GM13976 (cell line): Measurements from ENCODE around the gene PXDN.

ENCODE experiments used
- DNase-seq: peaks from one replicate; pipeline ENCODE4 v3.0.0; 2012; ENCODE audit warnings: low spot score
- in situ Hi-C: fragments of 300-500 bp; cut with MboI; formaldehyde crosslinking; loops from one replicate; pipeline ENCODE4 v1.12.0; 2022; ENCODE audit warnings: low sequenced_read_pairs, mixed read lengths, inconsistent platforms; ENCODE audit not compliant: unreplicated experiment
- TF ChIP-seq, protein P1 (sequence below): IDR thresholded peaks from 2 replicates; pipeline ENCODE4 v1.5.1; 2012; ENCODE audit warnings: borderline replicate concordance, mild to moderate bottlenecking; ENCODE audit not compliant: insufficient read depth; ENCODE audit errors: extremely low read depth, missing control alignments, control extremely low read depth

Gene PXDN

DNA sequence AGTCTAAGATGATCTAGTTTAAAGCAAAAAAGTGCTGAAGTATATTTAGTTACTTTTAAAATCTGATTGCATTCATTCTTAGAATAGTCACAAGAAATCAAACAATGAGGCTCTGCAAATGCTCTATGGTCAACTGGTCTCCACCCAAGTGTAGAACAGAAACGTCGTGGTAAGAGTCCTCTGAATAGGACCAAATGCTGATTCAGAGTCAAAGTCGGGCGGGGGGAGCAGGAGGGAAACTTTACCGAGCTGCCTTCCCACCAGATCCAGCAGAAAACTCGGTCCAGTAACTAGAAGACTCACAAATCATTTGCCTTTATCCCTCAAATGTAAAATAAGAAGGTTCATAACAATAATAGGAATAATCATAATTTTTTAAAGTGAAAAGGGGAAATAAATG, 46.2 kb upstream of the PXDN start:
- TF ChIP-seq, protein P1, sequence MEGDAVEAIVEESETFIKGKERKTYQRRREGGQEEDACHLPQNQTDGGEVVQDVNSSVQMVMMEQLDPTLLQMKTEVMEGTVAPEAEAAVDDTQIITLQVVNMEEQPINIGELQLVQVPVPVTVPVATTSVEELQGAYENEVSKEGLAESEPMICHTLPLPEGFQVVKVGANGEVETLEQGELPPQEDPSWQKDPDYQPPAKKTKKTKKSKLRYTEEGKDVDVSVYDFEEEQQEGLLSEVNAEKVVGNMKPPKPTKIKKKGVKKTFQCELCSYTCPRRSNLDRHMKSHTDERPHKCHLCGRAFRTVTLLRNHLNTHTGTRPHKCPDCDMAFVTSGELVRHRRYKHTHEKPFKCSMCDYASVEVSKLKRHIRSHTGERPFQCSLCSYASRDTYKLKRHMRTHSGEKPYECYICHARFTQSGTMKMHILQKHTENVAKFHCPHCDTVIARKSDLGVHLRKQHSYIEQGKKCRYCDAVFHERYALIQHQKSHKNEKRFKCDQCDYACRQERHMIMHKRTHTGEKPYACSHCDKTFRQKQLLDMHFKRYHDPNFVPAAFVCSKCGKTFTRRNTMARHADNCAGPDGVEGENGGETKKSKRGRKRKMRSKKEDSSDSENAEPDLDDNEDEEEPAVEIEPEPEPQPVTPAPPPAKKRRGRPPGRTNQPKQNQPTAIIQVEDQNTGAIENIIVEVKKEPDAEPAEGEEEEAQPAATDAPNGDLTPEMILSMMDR = no peak
- in situ Hi-C loops = no loop called here
- no peak for DNase-seq

DNA sequence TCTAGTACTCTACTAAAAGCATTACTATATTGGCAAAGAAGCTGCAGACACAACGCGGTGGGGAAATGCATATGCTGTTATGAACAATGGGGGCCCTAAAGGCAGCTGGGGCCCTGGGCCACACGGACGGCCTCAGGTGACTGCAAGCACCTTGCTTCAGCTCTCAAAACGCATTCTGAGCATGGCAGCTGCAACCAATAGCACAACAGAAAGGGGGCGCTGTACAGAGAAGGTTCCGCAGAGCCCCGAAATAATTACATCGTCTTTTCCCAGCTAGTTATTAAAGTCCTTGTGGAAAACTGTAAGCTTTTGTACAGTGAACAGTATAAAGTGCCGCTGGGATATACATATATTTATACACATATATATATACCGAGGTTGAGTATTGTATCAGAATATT, 45.3 kb upstream of the PXDN start:
- TF ChIP-seq, protein P1 = no peak
- no peak for DNase-seq
- in situ Hi-C loops = no loop called here

DNA sequence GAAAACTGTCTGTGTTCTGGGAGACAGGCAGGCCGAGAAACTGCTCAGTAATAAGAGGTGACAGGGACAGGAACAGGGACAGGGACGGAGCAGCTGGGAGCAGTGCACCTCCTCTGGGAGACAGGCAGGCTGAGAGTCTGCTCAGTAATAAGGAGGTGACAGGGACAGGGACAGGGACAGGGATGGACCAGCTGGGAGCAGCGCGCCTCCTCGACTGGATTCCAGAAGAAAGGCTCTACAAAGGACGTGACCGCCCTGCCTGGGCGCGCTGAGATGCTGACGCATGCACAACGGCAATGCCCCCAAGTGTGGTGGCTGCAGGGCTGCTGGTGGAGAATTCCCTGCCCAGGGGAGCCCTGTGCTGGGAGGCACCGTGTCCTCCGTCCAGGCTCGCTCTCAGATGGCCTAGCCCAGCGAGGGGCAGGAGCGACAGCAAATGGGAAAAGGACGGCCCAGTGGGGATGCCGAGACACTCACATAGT, 44.2 kb upstream of the PXDN start:
- TF ChIP-seq, protein P1 = no peak
- no peak for DNase-seq
- in situ Hi-C loops = no loop called here

DNA sequence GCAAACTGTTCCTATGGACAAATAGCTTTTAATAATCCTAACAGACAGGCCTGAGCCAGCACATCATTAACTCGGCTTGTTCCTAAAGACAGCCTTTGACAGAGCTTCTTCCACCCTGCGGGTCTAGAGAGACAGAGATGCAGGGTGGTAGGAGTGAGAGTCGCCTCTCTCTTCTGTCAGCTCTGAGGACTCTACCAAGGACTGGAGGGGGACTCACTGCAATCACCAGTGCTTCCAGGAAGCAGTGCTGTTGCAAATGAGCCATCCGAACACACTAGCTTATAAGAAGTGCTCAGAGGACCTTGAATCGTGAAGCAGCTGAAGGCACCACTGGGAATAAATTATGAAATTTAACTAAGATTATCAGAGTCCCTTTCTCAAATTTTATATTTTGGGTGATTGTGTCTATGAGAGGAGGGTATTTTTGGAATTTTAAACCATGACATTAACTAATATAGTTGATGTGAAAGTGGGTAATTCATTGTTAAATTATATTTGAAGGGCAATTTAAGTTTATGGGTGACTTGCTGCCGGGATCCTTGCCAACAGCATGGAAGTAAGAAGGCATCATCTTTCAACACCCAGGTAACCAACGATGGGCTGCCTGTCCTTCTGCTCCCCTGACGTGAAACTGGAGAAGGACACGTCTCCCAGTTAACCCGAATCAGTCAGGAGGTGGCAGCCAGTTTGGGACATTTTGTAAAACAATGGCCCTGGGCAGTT, 43.6 kb upstream of the PXDN start:
- no peak for DNase-seq
- TF ChIP-seq, protein P1 = no peak
- in situ Hi-C loops = no loop called here

DNA sequence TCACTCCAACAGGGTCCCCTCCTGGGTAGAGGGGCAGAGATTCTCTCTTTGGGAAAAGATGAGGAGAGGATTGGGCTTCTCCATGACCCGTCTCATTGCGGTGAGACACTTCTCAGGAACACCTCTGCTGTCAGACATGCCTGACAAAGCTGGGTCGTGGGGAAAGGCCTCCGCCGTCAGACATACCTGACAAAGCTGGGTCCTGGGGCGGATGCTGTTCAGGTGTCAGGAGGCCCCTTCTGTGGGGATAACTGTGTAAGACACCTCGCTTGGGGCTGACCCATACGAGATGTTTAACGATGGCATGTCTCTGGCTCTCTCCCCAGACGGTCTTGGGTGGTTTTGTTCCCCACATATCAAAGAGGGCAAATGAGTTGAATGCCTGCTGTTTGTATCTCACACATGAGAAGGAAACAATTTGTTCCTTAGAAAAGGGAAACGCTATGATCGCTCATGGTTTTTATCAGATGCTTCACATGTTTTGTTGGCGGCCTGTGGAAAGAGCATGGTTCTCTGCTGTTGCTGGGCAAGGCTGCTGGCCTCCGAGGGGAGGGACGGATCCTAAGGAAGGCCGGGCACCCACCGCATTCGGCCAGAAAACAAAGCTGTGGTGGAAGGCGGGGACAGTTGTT, 40.8 kb upstream of the PXDN start:
- TF ChIP-seq, protein P1 = no peak
- DNase-seq = no peak
- in situ Hi-C loops = no loop called here

DNA sequence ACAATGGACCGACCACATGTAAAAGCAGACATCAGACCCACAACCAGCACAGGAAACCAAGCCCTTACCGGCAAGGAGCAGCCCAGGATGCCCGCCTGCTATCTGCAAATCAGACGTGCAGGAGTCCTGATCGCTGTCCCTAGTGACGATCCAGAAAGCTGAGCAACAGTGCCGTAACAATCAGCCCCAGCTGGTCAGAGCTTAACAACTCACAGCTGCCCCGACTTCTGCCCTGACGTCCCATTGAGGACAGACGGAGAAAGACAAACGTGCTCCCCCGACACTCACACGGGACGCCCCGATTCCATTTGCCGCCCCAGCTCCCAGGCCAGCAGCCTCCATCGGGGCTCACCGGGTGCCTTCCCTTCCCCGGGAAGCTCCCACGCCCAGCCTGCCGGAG, 39.8 kb upstream of the PXDN start:
- in situ Hi-C loops = no loop called here

More for the DNA sequence above, 39.8 kb upstream of the PXDN start:
- DNase-seq = no peak
- TF ChIP-seq, protein P1 = no peak
